Panc1 (cell line): ENCODE measurements around the gene PTPRE. TPM values are rescaled to one million over a fixed set of nuclear protein-coding genes. Genes with fewer than 3 reads are reported as not detected.

Experiments used
- ATAC-seq: fragments of 200-7000 bp; cut with Tn5 transposase; 2 replicates; pipeline ENCODE4 v1.9.1; 2020; ENCODE audit warnings: mild to moderate bottlenecking, moderate library complexity
- BruUV-seq: library from RNA; stranded (reverse); fragments of 400-500 nt; replicated peaks from 2 replicates; lab custom pipeline; 2021; lab: Mats Ljungman, UMichigan
- CTCF ChIA-PET: fragments of 300-600 bp; sonication (Branson Sonifier 250); formaldehyde crosslinking; loops from one replicate; lab custom pipeline; 2022; ENCODE audit warnings: antibody characterized with exemption; lab: Charles Lee
- POLR2A ChIA-PET: fragments of 300-600 bp; sonication (Branson Sonifier 250); formaldehyde crosslinking; loops from one replicate; lab custom pipeline; 2022; ENCODE audit warnings: antibody characterized with exemption; lab: Charles Lee
- DNase-seq: peaks from one replicate; pipeline ENCODE4 v3.0.0-alpha.2; 2010; ENCODE audit warnings: low read depth, low spot score
- H3K27ac ChIP-seq: 2 replicates; pipeline ENCODE4 v1.5.1; 2011; ENCODE audit warnings: mild to moderate bottlenecking, low read length, inconsistent platforms
- H3K27me3 ChIP-seq: fragments of 200-500 bp; sonication (Bioruptor generic); 2 replicates; pipeline ENCODE4 v1.6.0; 2014; ENCODE audit warnings: low read length, inconsistent platforms; ENCODE audit not compliant: control insufficient read depth, insufficient read depth
- H3K36me3 ChIP-seq: fragments of 200-500 bp; sonication (Bioruptor generic); 2 replicates; pipeline ENCODE4 v1.5.1; 2014; ENCODE audit warnings: inconsistent platforms, mild to moderate bottlenecking, low read length, moderate library complexity; ENCODE audit not compliant: control insufficient read depth, insufficient read depth
- H3K4me1 ChIP-seq: 2 replicates; pipeline ENCODE4 v1.5.1; 2011; ENCODE audit warnings: inconsistent platforms, mild to moderate bottlenecking, low read length, moderate library complexity; ENCODE audit not compliant: control insufficient read depth, insufficient read depth
- H3K4me3 ChIP-seq, 2 experiments: 2 replicates each; pipeline ENCODE4 v1.5.1; 2011 to 2012; ENCODE audit warnings: low read depth in 2 of 2, low read length in 2 of 2, mild to moderate bottlenecking in 2 of 2, inconsistent platforms in 1 of 2, moderate library complexity in 1 of 2
- H3K9me3 ChIP-seq: fragments of 200-500 bp; sonication (Bioruptor generic); 2 replicates; pipeline ENCODE4 v1.5.1; 2014; ENCODE audit warnings: low read depth, mild to moderate bottlenecking, inconsistent platforms, low read length, moderate library complexity; ENCODE audit not compliant: control insufficient read depth, insufficient read depth
- POLR2AphosphoS5 ChIP-seq: IDR thresholded peaks from 2 replicates; pipeline ENCODE4 v1.6.1; 2012; ENCODE audit warnings: mild to moderate bottlenecking, low read depth, low read length, moderate library complexity
- SIN3A ChIP-seq: IDR thresholded peaks from 2 replicates; pipeline ENCODE4 v1.6.1; 2012; ENCODE audit warnings: low read depth, mild to moderate bottlenecking, low read length, moderate library complexity, borderline replicate concordance; ENCODE audit not compliant: insufficient read depth
- TCF7L2 ChIP-seq: IDR thresholded peaks from 2 replicates; pipeline ENCODE4 v1.6.1; 2011; ENCODE audit warnings: mild to moderate bottlenecking, low read depth, low read length, inconsistent platforms
- in situ Hi-C: cut with HindIII; loops from 2 replicates; pipeline ENCODE4 v1.10.0; 2016; ENCODE audit warnings: low sequenced_read_pairs, low pct_unique_long_range_greater_than_20kb
- intact Hi-C: fragments of 100-400 bp; cut with micrococcal nuclease; formaldehyde crosslinking; loops from one replicate; pipeline ENCODE4 v1.10.0; 2022; ENCODE audit not compliant: unreplicated experiment
- total RNA-seq: library from RNA; stranded (reverse); gene quantifications from one replicate; pipeline ENCODE4 v1.2.1, GENCODE V29; 2021; ENCODE audit not compliant: unreplicated experiment
- TF ChIP-seq, protein P1 (sequence below), 2 experiments: IDR thresholded peaks; 2 replicates each; pipeline ENCODE4 v1.6.1; 2011 to 2012; ENCODE audit warnings: low read depth in 2 of 2, control low read depth in 1 of 2, low read length in 1 of 2, mild to moderate bottlenecking in 1 of 2, moderate library complexity in 1 of 2; ENCODE audit not compliant: insufficient read depth in 1 of 2
- TF ChIP-seq, protein P2 (sequence below): fragments of 450-650 bp; IDR thresholded peaks from 2 replicates; pipeline ENCODE4 v1.5.1; 2017; ENCODE audit warnings: mild to moderate bottlenecking

The PTPRE gene
- total RNA-seq, 1 experiment from 2014 or later, result 0.44 TPM

DNA sequence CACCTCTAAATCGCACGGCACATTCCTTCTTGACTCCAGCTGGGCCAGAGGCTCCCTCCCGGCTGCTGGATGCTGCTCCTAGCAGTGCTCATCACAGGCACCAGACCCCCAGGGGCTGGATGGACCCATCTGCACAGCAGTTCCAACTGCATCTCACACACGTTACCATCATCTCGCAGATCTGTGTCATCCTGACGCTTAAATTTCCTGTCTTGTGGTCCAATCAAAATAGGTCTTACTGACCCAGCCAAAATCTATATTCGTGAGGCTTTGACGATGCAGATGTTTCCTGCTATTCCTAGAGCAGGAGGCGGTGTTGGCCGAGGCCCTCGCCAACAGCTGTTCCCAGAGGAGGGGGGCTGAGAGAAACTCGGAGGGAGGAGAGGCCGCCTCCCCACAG lies 111.3 kb downstream of the PTPRE start:
- Histone ChIP-seq H3K36me3 (no peaks in the 10 kb centered on the region), H3K4me1 (no peaks in the 10 kb centered on the region), H3K9me3 (no peaks in the 10 kb centered on the region), H3K4me3 (no peak overlapping the region), H3K27ac (no peak overlapping the region), H3K27me3 (peaks cover 5% of the 10 kb centered on the region)
- DNase-seq, result no peak
- in situ Hi-C loops, result no loop called here
- CTCF ChIA-PET, result interaction anchor here (0.6 to 1.0 kb wide), 2 partner anchors 16 to 164 kb away, joined by 3 read pairs; no protein-coding TSS in a partner anchor
- intact Hi-C loops, result no loop called here
- POLR2A ChIA-PET, result no interaction called here
- BruUV-seq, result no TSS peak
- TF ChIP-seq SIN3A (no peak), TCF7L2 (no peak), POLR2AphosphoS5 (no peak)
- TF ChIP-seq, protein P1, sequence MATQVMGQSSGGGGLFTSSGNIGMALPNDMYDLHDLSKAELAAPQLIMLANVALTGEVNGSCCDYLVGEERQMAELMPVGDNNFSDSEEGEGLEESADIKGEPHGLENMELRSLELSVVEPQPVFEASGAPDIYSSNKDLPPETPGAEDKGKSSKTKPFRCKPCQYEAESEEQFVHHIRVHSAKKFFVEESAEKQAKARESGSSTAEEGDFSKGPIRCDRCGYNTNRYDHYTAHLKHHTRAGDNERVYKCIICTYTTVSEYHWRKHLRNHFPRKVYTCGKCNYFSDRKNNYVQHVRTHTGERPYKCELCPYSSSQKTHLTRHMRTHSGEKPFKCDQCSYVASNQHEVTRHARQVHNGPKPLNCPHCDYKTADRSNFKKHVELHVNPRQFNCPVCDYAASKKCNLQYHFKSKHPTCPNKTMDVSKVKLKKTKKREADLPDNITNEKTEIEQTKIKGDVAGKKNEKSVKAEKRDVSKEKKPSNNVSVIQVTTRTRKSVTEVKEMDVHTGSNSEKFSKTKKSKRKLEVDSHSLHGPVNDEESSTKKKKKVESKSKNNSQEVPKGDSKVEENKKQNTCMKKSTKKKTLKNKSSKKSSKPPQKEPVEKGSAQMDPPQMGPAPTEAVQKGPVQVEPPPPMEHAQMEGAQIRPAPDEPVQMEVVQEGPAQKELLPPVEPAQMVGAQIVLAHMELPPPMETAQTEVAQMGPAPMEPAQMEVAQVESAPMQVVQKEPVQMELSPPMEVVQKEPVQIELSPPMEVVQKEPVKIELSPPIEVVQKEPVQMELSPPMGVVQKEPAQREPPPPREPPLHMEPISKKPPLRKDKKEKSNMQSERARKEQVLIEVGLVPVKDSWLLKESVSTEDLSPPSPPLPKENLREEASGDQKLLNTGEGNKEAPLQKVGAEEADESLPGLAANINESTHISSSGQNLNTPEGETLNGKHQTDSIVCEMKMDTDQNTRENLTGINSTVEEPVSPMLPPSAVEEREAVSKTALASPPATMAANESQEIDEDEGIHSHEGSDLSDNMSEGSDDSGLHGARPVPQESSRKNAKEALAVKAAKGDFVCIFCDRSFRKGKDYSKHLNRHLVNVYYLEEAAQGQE (IDR thresholded peaks at IDR 0.05; ENCODE audit: insufficient read depth in 1 of 2, low read depth in 2 of 2, low read length in 1 of 2), result no peak
- TF ChIP-seq, protein P2, sequence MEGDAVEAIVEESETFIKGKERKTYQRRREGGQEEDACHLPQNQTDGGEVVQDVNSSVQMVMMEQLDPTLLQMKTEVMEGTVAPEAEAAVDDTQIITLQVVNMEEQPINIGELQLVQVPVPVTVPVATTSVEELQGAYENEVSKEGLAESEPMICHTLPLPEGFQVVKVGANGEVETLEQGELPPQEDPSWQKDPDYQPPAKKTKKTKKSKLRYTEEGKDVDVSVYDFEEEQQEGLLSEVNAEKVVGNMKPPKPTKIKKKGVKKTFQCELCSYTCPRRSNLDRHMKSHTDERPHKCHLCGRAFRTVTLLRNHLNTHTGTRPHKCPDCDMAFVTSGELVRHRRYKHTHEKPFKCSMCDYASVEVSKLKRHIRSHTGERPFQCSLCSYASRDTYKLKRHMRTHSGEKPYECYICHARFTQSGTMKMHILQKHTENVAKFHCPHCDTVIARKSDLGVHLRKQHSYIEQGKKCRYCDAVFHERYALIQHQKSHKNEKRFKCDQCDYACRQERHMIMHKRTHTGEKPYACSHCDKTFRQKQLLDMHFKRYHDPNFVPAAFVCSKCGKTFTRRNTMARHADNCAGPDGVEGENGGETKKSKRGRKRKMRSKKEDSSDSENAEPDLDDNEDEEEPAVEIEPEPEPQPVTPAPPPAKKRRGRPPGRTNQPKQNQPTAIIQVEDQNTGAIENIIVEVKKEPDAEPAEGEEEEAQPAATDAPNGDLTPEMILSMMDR, result no peak
- ATAC-seq, result no peak

DNA sequence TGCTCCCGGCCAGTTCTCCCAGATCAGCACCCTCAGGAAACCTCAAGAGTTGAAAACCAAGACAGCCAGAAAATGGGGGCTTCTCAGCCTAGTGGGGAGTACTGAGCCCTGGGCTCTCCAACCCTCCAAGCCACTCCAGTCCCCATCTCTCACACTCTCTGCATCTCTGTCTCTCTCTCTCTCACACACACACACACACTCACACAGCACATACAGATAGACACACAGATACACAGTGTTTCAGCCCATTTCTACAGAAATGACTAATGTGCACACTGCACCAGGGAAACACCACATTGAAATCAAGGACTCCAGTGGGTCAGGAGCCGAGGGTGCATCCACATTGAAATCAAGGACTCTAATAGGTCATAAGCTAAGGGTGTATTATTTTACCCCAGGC lies 111.8 kb downstream of the PTPRE start:
- no peak overlapping the region for H3K4me3 ChIP-seq
- peaks cover 9% of the 10 kb centered on the region for H3K27me3 ChIP-seq
- H3K36me3 ChIP-seq, result no peaks in the 10 kb centered on the region
- POLR2A ChIA-PET, result no interaction called here
- intact Hi-C loops, result no loop called here
- no peak for DNase-seq
- BruUV-seq, result no TSS peak
- no peak overlapping the region for H3K27ac ChIP-seq
- CTCF ChIA-PET, result interaction anchor here (0.6 to 1.0 kb wide), 2 partner anchors 17 to 165 kb away, joined by 3 read pairs; no protein-coding TSS in a partner anchor
- TF ChIP-seq, protein P1 (IDR thresholded peaks at IDR 0.05; ENCODE audit: insufficient read depth in 1 of 2, low read depth in 2 of 2, low read length in 1 of 2), result no peak
- TF ChIP-seq, protein P2, result no peak
- H3K4me1 ChIP-seq, result no peaks in the 10 kb centered on the region
- H3K9me3 ChIP-seq, result no peaks in the 10 kb centered on the region
- in situ Hi-C loops, result no loop called here
- ATAC-seq, result no peak
